Nephron (organoid): ENCODE results near the gene XXYLT1.

ENCODE experiments used
- H3K27ac Mint-ChIP-seq, 3 experiments: 2 replicates each; pipeline ENCODE4 v1.8.0; 2020; ENCODE audit warnings: mixed read lengths in 3 of 3, mild to moderate bottlenecking in 2 of 3, moderate library complexity in 1 of 3
- H3K27me3 Mint-ChIP-seq: 2 replicates; pipeline ENCODE4 v1.8.0; 2021; ENCODE audit warnings: low read depth, mild to moderate bottlenecking, moderate library complexity, mixed read lengths
- H3K36me3 Mint-ChIP-seq: 2 replicates; pipeline ENCODE4 v1.8.0; 2020; ENCODE audit warnings: low read depth, mixed read lengths
- H3K4me1 Mint-ChIP-seq: 2 replicates; pipeline ENCODE4 v1.8.0; 2020; ENCODE audit warnings: mixed read lengths
- H3K4me3 Mint-ChIP-seq, 3 experiments: 2 replicates each; pipeline ENCODE4 v1.8.0; 2020; ENCODE audit warnings: mild to moderate bottlenecking in 3 of 3, mixed read lengths in 3 of 3, moderate library complexity in 2 of 3
- H3K9me3 Mint-ChIP-seq: 2 replicates; pipeline ENCODE4 v1.8.0; 2020; ENCODE audit warnings: mixed read lengths
- TF ChIP-seq, protein P1 (sequence below), 3 experiments: fragments of 200-600 bp; sonication (generic); IDR thresholded peaks; one replicate each; pipeline ENCODE4 v1.5.0; 2021; ENCODE audit warnings: antibody characterized with exemption in 3 of 3; ENCODE audit not compliant: unreplicated experiment in 3 of 3

XXYLT1 gene

DNA sequence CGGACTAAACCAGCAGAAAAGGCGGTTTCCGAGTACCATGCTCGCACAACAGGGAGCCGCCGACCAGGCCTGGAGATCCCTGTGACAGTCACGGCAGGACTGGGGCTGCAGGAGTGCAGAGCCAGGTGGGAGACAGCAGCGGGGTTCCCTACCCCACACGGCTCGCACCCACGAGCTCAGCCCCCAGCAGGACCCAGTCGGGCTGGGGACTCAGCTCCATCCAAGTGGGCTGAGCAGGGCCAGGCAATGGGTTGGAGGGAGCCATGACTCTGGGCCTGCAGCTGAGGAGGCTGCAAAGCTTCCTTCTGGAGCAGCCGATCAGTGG, 15.8 kb downstream of the XXYLT1 start:
- H3K4me3 Mint-ChIP-seq: peak overlapping the region in 1 of 3 experiments; percentile 64
- H3K27me3 Mint-ChIP-seq: no peaks in the 10 kb centered on the region
- no peaks in the 10 kb centered on the region for H3K9me3 Mint-ChIP-seq
- H3K36me3 Mint-ChIP-seq: peaks cover 3% of the 10 kb centered on the region
- peaks cover 67% of the 10 kb centered on the region for H3K4me1 Mint-ChIP-seq
- TF ChIP-seq, protein P1, sequence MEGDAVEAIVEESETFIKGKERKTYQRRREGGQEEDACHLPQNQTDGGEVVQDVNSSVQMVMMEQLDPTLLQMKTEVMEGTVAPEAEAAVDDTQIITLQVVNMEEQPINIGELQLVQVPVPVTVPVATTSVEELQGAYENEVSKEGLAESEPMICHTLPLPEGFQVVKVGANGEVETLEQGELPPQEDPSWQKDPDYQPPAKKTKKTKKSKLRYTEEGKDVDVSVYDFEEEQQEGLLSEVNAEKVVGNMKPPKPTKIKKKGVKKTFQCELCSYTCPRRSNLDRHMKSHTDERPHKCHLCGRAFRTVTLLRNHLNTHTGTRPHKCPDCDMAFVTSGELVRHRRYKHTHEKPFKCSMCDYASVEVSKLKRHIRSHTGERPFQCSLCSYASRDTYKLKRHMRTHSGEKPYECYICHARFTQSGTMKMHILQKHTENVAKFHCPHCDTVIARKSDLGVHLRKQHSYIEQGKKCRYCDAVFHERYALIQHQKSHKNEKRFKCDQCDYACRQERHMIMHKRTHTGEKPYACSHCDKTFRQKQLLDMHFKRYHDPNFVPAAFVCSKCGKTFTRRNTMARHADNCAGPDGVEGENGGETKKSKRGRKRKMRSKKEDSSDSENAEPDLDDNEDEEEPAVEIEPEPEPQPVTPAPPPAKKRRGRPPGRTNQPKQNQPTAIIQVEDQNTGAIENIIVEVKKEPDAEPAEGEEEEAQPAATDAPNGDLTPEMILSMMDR (IDR thresholded peaks at IDR 0.05; ENCODE audit: unreplicated experiment in 3 of 3): no peak
- peak overlapping the region; percentile 88 to 92 (median 89) for H3K27ac Mint-ChIP-seq

DNA sequence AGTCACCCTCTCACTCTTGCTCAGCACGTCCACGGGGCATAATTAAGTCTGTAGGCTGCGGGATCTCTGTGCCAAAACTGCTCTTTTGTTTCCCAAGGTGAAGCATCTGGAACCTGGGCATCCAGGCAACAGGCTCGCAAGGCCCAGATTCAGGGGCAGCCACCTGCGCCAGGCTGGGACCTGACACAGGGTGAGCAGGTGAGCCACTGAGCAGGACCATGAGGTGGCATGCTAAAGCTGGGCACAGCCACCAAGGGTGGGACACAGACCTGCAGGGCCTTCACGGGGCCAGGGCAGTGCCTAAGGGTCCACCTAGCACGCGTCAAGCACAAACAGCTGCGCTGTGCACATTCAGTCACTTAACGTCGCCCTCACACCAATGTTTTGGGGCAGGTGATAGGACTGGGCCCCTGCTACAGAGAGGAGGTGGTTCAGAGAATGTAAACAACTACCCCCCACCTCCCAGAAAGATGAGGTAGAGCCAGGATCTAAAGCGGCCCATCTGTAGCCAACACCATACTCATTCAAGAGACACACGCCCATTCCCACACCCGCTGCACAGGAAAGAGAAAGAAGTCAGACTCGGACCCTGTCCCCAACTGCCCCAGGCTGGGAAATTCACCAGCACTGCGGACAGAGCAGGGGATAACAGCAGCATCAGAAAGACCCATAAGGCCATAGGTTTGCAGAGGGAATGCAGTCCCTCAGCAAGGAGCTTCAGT, 16.3 kb downstream of the XXYLT1 start:
- Mint-ChIP-seq H3K27ac (peak overlapping the region; percentile 88 to 92 (median 89)), H3K27me3 (peaks cover 3% of the 10 kb centered on the region), H3K9me3 (no peaks in the 10 kb centered on the region), H3K4me1 (peaks cover 72% of the 10 kb centered on the region), H3K4me3 (peak overlapping the region; percentile 6 to 35 (median 9)), H3K36me3 (peaks cover 3% of the 10 kb centered on the region)
- TF ChIP-seq, protein P1 (IDR thresholded peaks at IDR 0.05; ENCODE audit: unreplicated experiment in 3 of 3): no peak

DNA sequence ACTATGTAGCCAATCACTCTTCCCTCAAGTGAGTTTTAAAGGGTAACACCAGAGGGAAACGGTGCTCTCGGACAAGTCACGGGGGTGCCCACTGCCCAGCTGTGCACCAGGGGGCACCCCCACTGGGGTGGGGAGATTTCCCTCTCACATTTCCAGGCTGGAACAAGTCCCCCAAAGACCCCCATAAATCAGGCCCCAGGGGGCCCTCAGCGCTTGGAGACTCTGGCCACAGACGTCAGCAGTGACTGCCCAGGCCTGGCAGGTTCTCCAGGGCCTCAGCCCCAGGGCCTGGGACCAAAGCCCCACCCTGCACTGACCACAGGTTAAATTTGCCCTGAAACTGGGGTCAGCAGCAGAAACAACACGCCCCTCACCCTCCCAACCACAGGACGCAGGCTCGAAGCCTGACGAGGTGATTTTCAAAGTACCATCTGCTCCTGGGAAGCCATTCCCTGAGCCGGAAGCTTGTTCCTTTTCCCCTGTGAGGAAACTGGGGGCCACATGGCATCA, 17.0 kb downstream of the XXYLT1 start:
- peak overlapping the region; percentile 89 to 93 (median 92) for H3K27ac Mint-ChIP-seq
- peaks cover 4% of the 10 kb centered on the region for H3K27me3 Mint-ChIP-seq
- H3K36me3 Mint-ChIP-seq: peaks cover 7% of the 10 kb centered on the region
- TF ChIP-seq, protein P1 (IDR thresholded peaks at IDR 0.05; ENCODE audit: unreplicated experiment in 3 of 3): no peak
- H3K4me1 Mint-ChIP-seq: peaks cover 77% of the 10 kb centered on the region
- H3K9me3 Mint-ChIP-seq: no peaks in the 10 kb centered on the region
- H3K4me3 Mint-ChIP-seq: peak overlapping the region in 1 of 3 experiments; percentile 8

DNA sequence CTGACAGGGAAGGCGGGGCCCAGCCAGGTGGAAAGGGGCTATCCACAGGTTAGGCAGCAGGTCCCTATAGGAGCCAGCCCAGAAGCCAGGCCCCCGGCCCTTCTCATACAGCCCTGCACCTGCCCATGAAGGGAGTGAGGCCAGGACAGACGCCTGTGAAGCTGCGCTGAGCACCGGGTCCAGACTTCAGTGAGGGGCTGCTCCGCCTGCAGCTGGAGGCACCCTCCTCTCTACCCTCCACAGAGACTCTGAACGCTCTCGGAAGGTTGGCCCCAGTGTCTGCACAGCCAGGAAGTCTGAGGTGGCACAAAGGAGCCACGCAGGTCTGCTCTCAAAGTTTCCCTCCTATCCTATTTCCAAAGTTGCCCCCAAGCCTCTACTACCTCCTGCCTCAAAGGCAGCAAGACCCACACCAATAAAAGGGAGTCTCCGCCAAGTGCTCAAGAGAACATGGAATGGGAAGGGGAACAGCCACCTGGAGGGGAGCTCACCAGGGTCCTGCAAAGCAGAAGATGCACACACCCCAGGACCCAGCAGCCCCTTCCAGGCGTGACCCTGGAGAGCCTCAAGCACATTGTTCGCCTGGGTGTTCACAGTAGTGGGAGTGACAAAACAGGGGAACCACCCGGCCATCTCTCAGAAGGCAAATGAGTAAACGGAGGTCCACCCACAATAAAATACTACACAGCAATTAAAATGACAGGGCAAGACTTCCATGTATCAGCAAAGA, 19.5 kb downstream of the XXYLT1 start:
- Mint-ChIP-seq H3K36me3 (peaks cover 22% of the 10 kb centered on the region), H3K4me3 (no peak overlapping the region), H3K27ac (peak overlapping the region; percentile 79 to 92 (median 89)), H3K4me1 (peaks cover 80% of the 10 kb centered on the region), H3K27me3 (peaks cover 4% of the 10 kb centered on the region), H3K9me3 (no peaks in the 10 kb centered on the region)
- TF ChIP-seq, protein P1 (IDR thresholded peaks at IDR 0.05; ENCODE audit: unreplicated experiment in 3 of 3): no peak

DNA sequence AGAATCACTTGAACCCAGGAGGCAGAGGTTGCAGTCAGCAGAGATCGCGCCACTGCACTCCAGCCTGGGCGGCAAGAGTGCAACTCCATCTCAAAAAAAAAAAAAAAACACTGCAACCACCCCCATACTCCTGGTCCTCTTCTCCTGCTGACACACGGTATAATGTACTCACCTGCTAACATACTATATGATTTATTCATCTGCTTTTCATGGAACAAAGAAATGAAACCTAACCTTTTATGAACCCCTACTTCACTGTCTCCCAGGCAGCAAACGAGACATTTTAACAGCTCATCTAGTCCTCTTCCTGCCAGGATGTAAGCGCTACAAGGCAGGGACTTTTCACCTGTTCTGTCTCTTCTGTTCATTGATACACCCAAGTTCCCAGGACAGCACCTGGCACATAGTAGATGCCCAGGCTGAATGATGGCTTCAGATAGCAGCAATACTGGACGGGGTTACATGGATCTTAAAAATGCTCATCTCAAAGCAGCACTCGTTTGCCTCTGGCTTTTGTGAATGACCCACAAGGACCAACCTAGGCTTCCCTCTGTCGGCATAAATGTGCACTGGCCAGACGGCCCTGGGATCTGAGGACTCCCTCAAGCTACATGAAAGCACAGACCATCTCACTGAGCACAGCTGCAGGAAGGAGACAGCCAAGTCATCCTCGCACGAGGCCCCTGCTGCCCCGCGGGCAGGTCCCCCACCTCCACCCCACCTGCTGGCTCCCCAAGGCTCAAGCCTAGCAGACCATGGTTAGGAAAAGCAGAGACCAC, 20.3 kb downstream of the XXYLT1 start:
- peaks cover 4% of the 10 kb centered on the region for H3K27me3 Mint-ChIP-seq
- no peaks in the 10 kb centered on the region for H3K9me3 Mint-ChIP-seq
- H3K27ac Mint-ChIP-seq: peak overlapping the region; percentile 50 to 81 (median 69)
- H3K4me3 Mint-ChIP-seq: peak overlapping the region in 1 of 3 experiments; percentile 2
- TF ChIP-seq, protein P1 (IDR thresholded peaks at IDR 0.05; ENCODE audit: unreplicated experiment in 3 of 3): peak; percentile 14 to 35 (median 18)
- H3K4me1 Mint-ChIP-seq: peaks cover 85% of the 10 kb centered on the region
- peaks cover 30% of the 10 kb centered on the region for H3K36me3 Mint-ChIP-seq
